Tibial artery (tissue), 4 donors: Measurements from ENCODE around the gene TRPV5.
A peak's percentile ranks its signal among the peaks of the same experiment; 100 is the strongest.

Experiments
- DNase-seq, 2 donors: peaks; one replicate each; pipeline ENCODE4 v3.0.0-alpha.2; 2019
- H3K27ac ChIP-seq, 2 donors: fragments of 200-600 bp; sonication (generic) in 1 of 2; 1 replicate in 1 of 2; 2 replicates in 1 of 2; pipeline ENCODE4 v1.5.1; 2018 to 2019; ENCODE audit warnings: mild to moderate bottlenecking in 1 of 2
- H3K27me3 ChIP-seq, 2 donors: fragments of 200-600 bp; sonication (generic) in 1 of 2; one replicate each; pipeline versions ENCODE4 v1.5.1 to v1.6.0; 2016 to 2019
- H3K36me3 ChIP-seq, 3 donors: fragments of 200-600 bp; sonication (generic) in 2 of 3; one replicate each; pipeline ENCODE4 v1.5.1; 2016 to 2019; ENCODE audit warnings: mild to moderate bottlenecking in 2 of 3
- H3K4me1 ChIP-seq, 4 donors: fragments of 200-600 bp; sonication (generic) in 2 of 4; 1 replicate in 3 of 4; 2 replicates in 1 of 4; pipeline ENCODE4 v1.5.1; 2016 to 2019
- H3K4me3 ChIP-seq, 2 donors: fragments of 200-600 bp; sonication (generic) in 1 of 2; 1 replicate in 1 of 2; 2 replicates in 1 of 2; pipeline ENCODE4 v1.5.1; 2018 to 2019; ENCODE audit warnings: mild to moderate bottlenecking in 2 of 2
- H3K9me3 ChIP-seq, 3 donors: fragments of 200-600 bp; sonication (generic) in 1 of 3; one replicate each; pipeline ENCODE4 v1.5.1; 2016 to 2019
- CTCF ChIP-seq, 2 experiments: fragments of 200-600 bp in 1 of 2; fragments of 450-650 bp in 1 of 2; IDR thresholded peaks; one replicate each; pipeline ENCODE4 v1.5.1; 2017 to 2019; ENCODE audit warnings: antibody characterized with exemption in 2 of 2, mild to moderate bottlenecking in 1 of 2, moderate library complexity in 1 of 2
- intact Hi-C: fragments of 100-400 bp; cut with DNase I; formaldehyde crosslinking; loops from one replicate; pipeline ENCODE4 v1.15.0; 2023; ENCODE audit warnings: low total_unique reads

Gene TRPV5

GRCh38 chr7:142880876-142881505 lies 52.6 kb downstream of the TRPV5 start:
- peaks cover 0 to 7% (median 0%) of the 10 kb centered on the region in 3 donors for H3K36me3 ChIP-seq
- peaks cover 0 to 39% of the 10 kb centered on the region in 2 donors for H3K27me3 ChIP-seq
- DNase-seq: no peak
- intact Hi-C loops: no loop called here
- H3K27ac ChIP-seq: no peak overlapping the region
- no peak overlapping the region for H3K4me3 ChIP-seq
- no peaks in the 10 kb centered on the region for H3K9me3 ChIP-seq
- H3K4me1 ChIP-seq: peaks cover 0 to 4% (median 0%) of the 10 kb centered on the region in 4 donors
- peak; percentile 44 to 48 for TF ChIP-seq CTCF (IDR thresholded peaks at IDR 0.05)

- intact Hi-C loops: no loop called here
- peaks cover 0 to 36% of the 10 kb centered on the region in 2 donors for H3K27me3 ChIP-seq
- H3K4me1 ChIP-seq: no peaks in the 10 kb centered on the region
Measured at GRCh38 chr7:142879060-142879459, 54.5 kb downstream of the TRPV5 start.

DNA sequence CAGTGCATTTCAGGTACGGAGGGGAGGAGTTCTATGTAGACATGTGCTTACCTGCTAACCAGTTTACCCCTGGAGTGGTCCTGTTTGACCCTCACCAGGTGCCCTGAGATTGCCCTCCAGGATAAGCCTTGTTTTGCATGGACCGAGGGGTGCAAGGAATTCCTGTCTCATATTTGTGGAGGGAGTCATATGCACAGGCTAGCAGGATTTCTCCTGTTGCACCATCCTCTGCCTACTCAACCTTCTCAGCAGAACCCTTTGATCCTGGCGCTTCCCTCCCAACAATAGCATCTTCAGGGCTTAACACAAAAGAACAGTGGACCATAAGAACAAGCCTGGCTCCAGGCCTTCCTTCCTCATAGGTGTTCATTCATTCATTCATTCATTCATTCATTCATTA lies 55.2 kb downstream of the TRPV5 start:
- no peak for DNase-seq
- H3K27me3 ChIP-seq: peaks cover 0 to 29% of the 10 kb centered on the region in 2 donors
- TF ChIP-seq CTCF (IDR thresholded peaks at IDR 0.05): no peak
- intact Hi-C loops: no loop called here
- H3K27ac ChIP-seq: no peak overlapping the region
- no peaks in the 10 kb centered on the region for H3K9me3 ChIP-seq
- no peaks in the 10 kb centered on the region for H3K4me1 ChIP-seq
- H3K36me3 ChIP-seq: peaks cover 0 to 8% (median 0%) of the 10 kb centered on the region in 3 donors
- H3K4me3 ChIP-seq: no peak overlapping the region

More at GRCh38 chr7:142879060-142879459, 54.5 kb downstream of the TRPV5 start:
- Histone ChIP-seq H3K9me3 (no peaks in the 10 kb centered on the region), H3K36me3 (peaks cover 0 to 7% (median 0%) of the 10 kb centered on the region in 3 donors), H3K4me3 (no peak overlapping the region), H3K27ac (no peak overlapping the region)
- DNase-seq: no peak
- TF ChIP-seq CTCF (IDR thresholded peaks at IDR 0.05): no peak

DNA sequence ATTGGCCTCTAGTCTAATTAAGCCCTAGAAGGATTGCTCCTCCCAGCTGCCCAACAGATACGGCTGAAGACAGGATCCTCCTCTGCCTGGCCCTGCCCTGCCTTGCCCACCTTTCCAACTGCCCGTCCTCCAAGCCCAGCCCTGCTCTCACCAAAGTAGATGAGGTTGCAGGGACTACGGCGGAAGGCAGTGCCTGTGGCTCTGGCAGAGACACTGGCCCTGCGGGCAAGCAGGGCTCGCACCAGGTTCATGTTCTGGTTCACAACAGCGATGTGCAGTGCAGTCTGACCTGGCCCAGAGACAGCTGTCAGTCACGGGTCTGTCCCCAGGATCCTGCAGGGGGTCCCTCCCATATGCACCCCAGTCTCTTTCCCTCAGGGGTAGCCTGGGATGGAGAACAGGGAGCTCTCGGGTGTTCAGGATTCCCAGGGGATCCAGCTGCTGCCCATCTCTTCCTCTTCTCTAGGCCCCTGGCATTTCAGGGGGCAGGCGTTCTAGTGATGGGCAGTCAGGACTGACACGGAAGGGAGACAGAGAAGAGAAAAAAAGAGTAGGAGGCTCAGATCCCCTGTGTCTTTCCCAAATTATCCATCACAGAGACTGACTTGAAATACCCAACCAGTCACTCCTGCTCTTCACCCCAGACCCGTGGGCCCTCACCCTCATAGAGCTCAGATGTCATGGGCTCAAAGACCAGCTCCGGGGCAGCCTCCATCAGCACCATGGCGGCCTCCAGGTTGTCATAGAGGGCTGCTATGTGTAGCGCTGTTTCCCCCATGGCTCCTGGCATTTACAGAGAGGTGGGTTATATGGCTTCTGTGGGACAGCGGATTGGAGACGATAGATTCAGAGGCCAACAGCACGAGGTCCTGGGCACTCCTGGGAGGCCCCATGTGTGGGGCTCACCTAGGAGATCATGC lies 56.3 kb downstream of the TRPV5 start:
- intact Hi-C loops: no loop called here
- peaks cover 0 to 13% (median 0%) of the 10 kb centered on the region in 3 donors for H3K36me3 ChIP-seq
- no peaks in the 10 kb centered on the region for H3K4me1 ChIP-seq
- no peaks in the 10 kb centered on the region for H3K9me3 ChIP-seq
- TF ChIP-seq CTCF (IDR thresholded peaks at IDR 0.05): no peak
- H3K4me3 ChIP-seq: no peak overlapping the region
- DNase-seq: peak in 1 of 2 donors; percentile 45
- peaks cover 0 to 25% of the 10 kb centered on the region in 2 donors for H3K27me3 ChIP-seq
- no peak overlapping the region for H3K27ac ChIP-seq

DNA sequence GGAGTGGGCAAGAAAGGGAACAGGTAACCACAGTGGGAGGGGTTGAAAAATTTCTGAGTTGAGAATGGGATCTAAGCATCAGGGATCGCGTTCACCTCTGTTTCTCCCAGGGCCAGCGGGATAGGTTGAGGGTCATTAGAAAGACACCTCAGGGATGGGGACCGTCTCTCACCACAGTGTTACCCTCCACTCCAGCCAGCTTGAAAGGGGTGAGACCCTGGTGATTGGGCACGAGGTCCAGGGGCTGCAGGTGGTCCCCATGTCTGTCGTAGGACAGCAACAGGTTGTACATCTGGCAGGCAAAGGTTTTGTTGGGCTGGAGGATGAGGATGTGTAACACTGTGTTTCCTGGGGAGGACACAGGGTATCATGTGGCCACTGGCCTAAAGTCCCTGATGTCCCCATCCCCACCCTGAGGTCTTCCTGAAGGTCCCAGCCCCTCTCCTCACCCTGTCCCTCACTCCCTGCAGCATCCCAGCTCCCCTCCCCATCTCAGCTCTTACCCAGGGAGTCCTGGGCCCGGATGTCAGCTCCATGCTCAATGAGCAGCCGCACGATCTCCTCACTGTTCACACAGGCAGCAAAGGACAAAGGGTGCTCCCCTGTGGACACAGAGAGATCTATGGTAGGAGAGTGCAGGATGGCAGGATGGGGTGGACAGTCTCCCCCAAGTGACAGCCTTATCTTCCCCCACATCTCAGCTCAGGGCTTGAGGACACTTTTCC lies 57.1 kb downstream of the TRPV5 start:
- peaks cover 0 to 21% (median 0%) of the 10 kb centered on the region in 3 donors for H3K36me3 ChIP-seq
- TF ChIP-seq CTCF (IDR thresholded peaks at IDR 0.05): no peak
- peaks cover 0 to 25% of the 10 kb centered on the region in 2 donors for H3K27me3 ChIP-seq
- H3K27ac ChIP-seq: no peak overlapping the region
- H3K4me3 ChIP-seq: no peak overlapping the region
- DNase-seq: peak; percentile 19 to 53
- H3K9me3 ChIP-seq: no peaks in the 10 kb centered on the region
- no peaks in the 10 kb centered on the region for H3K4me1 ChIP-seq
- intact Hi-C loops: no loop called here
